Measurements from ENCODE around the gene PCK1. TPM values are rescaled to one million over a fixed set of nuclear protein-coding genes. Genes with fewer than 3 reads are reported as not detected.
"Not testable (repeated sequence)": the region's sequence is repeated elsewhere in the genome, so short reads cannot be mapped to it uniquely, and the experiment has no call there.

PCK1 gene
- total RNA-seq, result 100 to 1,000 TPM; 272 TPM

GRCh38 chr20:57560554-57561355 is at the start of gene PCK1:
Gene PCK1 (plus strand): TSS chr20:57561110. CDS start chr20:57561412, 302 bp downstream.
- H3K9ac ChIP-seq (ENCODE audit: low read depth in 2 of 2, low read length in 2 of 2), result peak within 1 kb of the TSS; percentile 56 to 93
- TF ChIP-seq CTCF (IDR thresholded peaks at IDR 0.05), result no peak
- peak; percentile 99 for DNase-seq
- peak within 1 kb of the TSS; percentile 81 for H3K27ac ChIP-seq
- H3K36me3 ChIP-seq, result no peaks in the 10 kb centered on the region
- peak within 1 kb of the TSS; percentile 31 for H3K4me3 ChIP-seq
- peaks cover 3% of the 10 kb centered on the region for H3K27me3 ChIP-seq
- intact Hi-C loops (cut with DNase I), result no loop called here
- H3K9me3 ChIP-seq, result no peaks in the 10 kb centered on the region
- H3K4me1 ChIP-seq, result no peaks in the 10 kb centered on the region

GRCh38 chr20:57511709-57512108 is 49.2 kb upstream of the PCK1 start:
- H3K36me3 ChIP-seq; H3K9ac ChIP-seq (ENCODE audit: low read depth in 2 of 2, low read length in 2 of 2); H3K27ac ChIP-seq; H3K9me3 ChIP-seq; H3K4me1 ChIP-seq; H3K4me3 ChIP-seq; DNase-seq; H3K27me3 ChIP-seq: not testable (repeated sequence)
- intact Hi-C loops (cut with DNase I), result loop anchor here (5.0 kb wide), 1 partner anchor 701 kb away; no protein-coding TSS in a partner anchor

- intact Hi-C loops (cut with DNase I), result loop anchor here (5.0 kb wide), 1 partner anchor 700 kb away; no protein-coding TSS in a partner anchor
- Histone ChIP-seq H3K27ac (no peak overlapping the region), H3K4me3 (no peak overlapping the region), H3K27me3 (no peaks in the 10 kb centered on the region), H3K9me3 (no peaks in the 10 kb centered on the region), H3K9ac (ENCODE audit: low read depth in 2 of 2, low read length in 2 of 2) (no peak overlapping the region), H3K4me1 (no peaks in the 10 kb centered on the region), H3K36me3 (no peaks in the 10 kb centered on the region)
- DNase-seq, result no peak
- TF ChIP-seq CTCF (IDR thresholded peaks at IDR 0.05), result no peak
These were observed 48.5 kb upstream of the PCK1 start for GRCh38 chr20:57512432-57512831.

GRCh38 chr20:57513199-57513598 is 47.7 kb upstream of the PCK1 start:
- Histone ChIP-seq H3K4me1 (no peaks in the 10 kb centered on the region), H3K9ac (ENCODE audit: low read depth in 2 of 2, low read length in 2 of 2) (no peak overlapping the region), H3K4me3 (no peak overlapping the region), H3K27me3 (no peaks in the 10 kb centered on the region), H3K36me3 (no peaks in the 10 kb centered on the region), H3K9me3 (no peaks in the 10 kb centered on the region), H3K27ac (no peak overlapping the region)
- TF ChIP-seq CTCF (IDR thresholded peaks at IDR 0.05), result no peak
- DNase-seq, result no peak
- intact Hi-C loops (cut with DNase I), result loop anchor here (5.0 kb wide), 1 partner anchor 699 kb away; no protein-coding TSS in a partner anchor

GRCh38 chr20:57514273-57514751 is 46.6 kb upstream of the PCK1 start:
- peak; percentile 69 for TF ChIP-seq CTCF (IDR thresholded peaks at IDR 0.05)
- H3K4me3 ChIP-seq, result no peak overlapping the region
- H3K9me3 ChIP-seq, result no peaks in the 10 kb centered on the region
- DNase-seq, result peak; percentile 79
- H3K27me3 ChIP-seq, result no peaks in the 10 kb centered on the region
- intact Hi-C loops (cut with DNase I), result loop anchor here (1.0 to 5.0 kb wide), 2 partner anchors 80 to 698 kb away; no protein-coding TSS in a partner anchor
- H3K4me1 ChIP-seq, result no peaks in the 10 kb centered on the region
- no peak overlapping the region for H3K9ac ChIP-seq (ENCODE audit: low read depth in 2 of 2, low read length in 2 of 2)
- H3K36me3 ChIP-seq, result no peaks in the 10 kb centered on the region
- no peak overlapping the region for H3K27ac ChIP-seq

- intact Hi-C loops (cut with DNase I), result no loop called here
- no peak for DNase-seq
- no peaks in the 10 kb centered on the region for H3K4me1 ChIP-seq
- H3K4me3 ChIP-seq, result no peak overlapping the region
- H3K9me3 ChIP-seq, result no peaks in the 10 kb centered on the region
- TF ChIP-seq CTCF (IDR thresholded peaks at IDR 0.05), result no peak
- H3K27ac ChIP-seq, result no peak overlapping the region
- H3K36me3 ChIP-seq, result no peaks in the 10 kb centered on the region
- H3K9ac ChIP-seq (ENCODE audit: low read depth in 2 of 2, low read length in 2 of 2), result no peak overlapping the region
- H3K27me3 ChIP-seq, result no peaks in the 10 kb centered on the region
These were observed 43.0 kb upstream of the PCK1 start for GRCh38 chr20:57517904-57518303.
